ENCODE data around the gene SDC4. TPM values are rescaled to one million over a fixed set of nuclear protein-coding genes. Genes with fewer than 3 reads are reported as not detected.

Gene SDC4
- total and polyA plus RNA-seq, 9 of the 15 experiments (the other 6 are each of a cell fraction or from before 2014, with no cell fraction given), result 2.1 to 10.7 (median 6.3) TPM

DNA sequence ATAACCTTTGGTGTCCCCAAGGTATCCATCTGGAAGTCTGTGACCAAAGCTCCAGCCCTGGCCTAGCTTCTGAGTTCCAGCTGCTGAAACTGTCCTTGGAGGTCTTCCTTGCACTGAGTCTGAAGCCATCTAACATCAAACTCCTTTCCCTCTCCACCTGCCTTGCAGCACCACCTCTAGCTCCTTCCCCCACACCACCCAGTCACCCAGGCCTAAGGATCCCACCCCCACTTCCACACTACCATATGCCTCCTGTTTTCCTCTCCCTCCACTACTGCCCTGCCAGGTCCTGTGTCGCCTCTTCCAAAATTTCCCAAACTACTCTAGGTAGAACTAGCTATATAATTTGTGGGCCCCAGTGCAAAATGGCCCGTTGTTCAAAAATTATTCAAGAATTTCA, 29.3 kb downstream of the SDC4 start:
- no peak overlapping the region; the same call in 1 of the 2 replicates for H3K4me2 ChIP-seq (ENCODE audit: insufficient read depth, low read length)
- no peak overlapping the region for H2AFZ ChIP-seq (ENCODE audit: low read depth, low read length)

More for the DNA sequence above, 29.3 kb downstream of the SDC4 start:
- intact Hi-C loops (cut with micrococcal nuclease), result loop anchor here (10.0 kb wide), 1 partner anchor 226 kb away; the partner anchor contains the start of gene EPPIN
- ChIA-PET POLR2A (interaction anchor here (0.7 to 1.5 kb wide), 3 partner anchors 18 to 452 kb away, joined by 4 to 5 read pairs (median 4); no protein-coding TSS in a partner anchor), CTCF (ENCODE audit: low intra/inter-chr PET ratio) (interaction anchor here (0.6 to 2.3 kb wide), 9 partner anchors 12 to 573 kb away, joined by 3 to 23 read pairs (median 4); no protein-coding TSS in a partner anchor)
- in situ Hi-C loops (cut with MboI), result no loop called here
- no peak overlapping the region for H3K4me3 ChIP-seq
- no peaks in the 10 kb centered on the region for H3K9me1 ChIP-seq (ENCODE audit: control insufficient read depth, insufficient read depth, low read length)
- H3K4me1 ChIP-seq (replicated peaks in 1 of 2; ENCODE audit: control insufficient read depth in 2 of 2, insufficient read depth in 2 of 2, low read length in 2 of 2), result peaks cover 4 to 17% of the 10 kb centered on the region in 2 experiments; a peak in 4 of 5 replicates
- BruUV-seq (replicated peaks), result no TSS peak
- H3K9me3 ChIP-seq (replicated peaks; ENCODE audit: control insufficient read depth, insufficient read depth, low read depth, low read length), result no peaks in the 10 kb centered on the region
- no peak overlapping the region for H3K9ac ChIP-seq (ENCODE audit: insufficient read depth in 1 of 2, low read depth in 2 of 2, low read length in 2 of 2)
- ATAC-seq, result no peak
- no peaks in the 10 kb centered on the region for H3K36me3 ChIP-seq (ENCODE audit: control insufficient read depth, insufficient read depth, low read length)
- H4K20me1 ChIP-seq (replicated peaks; ENCODE audit: control insufficient read depth, insufficient read depth, low read length), result no peaks in the 10 kb centered on the region; the same call in 1 of the 2 replicates
- TF ChIP-seq ZSCAN29 (IDR thresholded peaks at IDR 0.05) (no peak), RBM17 (IDR thresholded peaks at IDR 0.05; ENCODE audit: borderline replicate concordance, low read depth, low read length) (no peak), MTA3 (IDR thresholded peaks at IDR 0.05; ENCODE audit: borderline replicate concordance) (no peak), ZNF57 (CRISPR knock-in tag; IDR thresholded peaks at IDR 0.05) (no peak), TCFL5 (CRISPR knock-in tag; conservative IDR thresholded peaks at IDR 0.05) (no peak), HNRNPUL1 (IDR thresholded peaks at IDR 0.05; ENCODE audit: low read length) (no peak), ZNF830 (CRISPR knock-in tag; IDR thresholded peaks at IDR 0.05) (no peak), ZBTB8A (IDR thresholded peaks at IDR 0.05; ENCODE audit: partially characterized antibody) (no peak), RFX7 (CRISPR knock-in tag; IDR thresholded peaks at IDR 0.05) (no peak), RBM15 (IDR thresholded peaks at IDR 0.05; ENCODE audit: insufficient read depth, low read length) (no peak), TAF15 (IDR thresholded peaks at IDR 0.05; ENCODE audit: low read depth, low read length) (no peak), ZNF707 (CRISPR knock-in tag; conservative IDR thresholded peaks at IDR 0.05) (no peak), NBN (IDR thresholded peaks at IDR 0.05; ENCODE audit: low read depth) (no peak)
- TF ChIP-seq, protein P1, sequence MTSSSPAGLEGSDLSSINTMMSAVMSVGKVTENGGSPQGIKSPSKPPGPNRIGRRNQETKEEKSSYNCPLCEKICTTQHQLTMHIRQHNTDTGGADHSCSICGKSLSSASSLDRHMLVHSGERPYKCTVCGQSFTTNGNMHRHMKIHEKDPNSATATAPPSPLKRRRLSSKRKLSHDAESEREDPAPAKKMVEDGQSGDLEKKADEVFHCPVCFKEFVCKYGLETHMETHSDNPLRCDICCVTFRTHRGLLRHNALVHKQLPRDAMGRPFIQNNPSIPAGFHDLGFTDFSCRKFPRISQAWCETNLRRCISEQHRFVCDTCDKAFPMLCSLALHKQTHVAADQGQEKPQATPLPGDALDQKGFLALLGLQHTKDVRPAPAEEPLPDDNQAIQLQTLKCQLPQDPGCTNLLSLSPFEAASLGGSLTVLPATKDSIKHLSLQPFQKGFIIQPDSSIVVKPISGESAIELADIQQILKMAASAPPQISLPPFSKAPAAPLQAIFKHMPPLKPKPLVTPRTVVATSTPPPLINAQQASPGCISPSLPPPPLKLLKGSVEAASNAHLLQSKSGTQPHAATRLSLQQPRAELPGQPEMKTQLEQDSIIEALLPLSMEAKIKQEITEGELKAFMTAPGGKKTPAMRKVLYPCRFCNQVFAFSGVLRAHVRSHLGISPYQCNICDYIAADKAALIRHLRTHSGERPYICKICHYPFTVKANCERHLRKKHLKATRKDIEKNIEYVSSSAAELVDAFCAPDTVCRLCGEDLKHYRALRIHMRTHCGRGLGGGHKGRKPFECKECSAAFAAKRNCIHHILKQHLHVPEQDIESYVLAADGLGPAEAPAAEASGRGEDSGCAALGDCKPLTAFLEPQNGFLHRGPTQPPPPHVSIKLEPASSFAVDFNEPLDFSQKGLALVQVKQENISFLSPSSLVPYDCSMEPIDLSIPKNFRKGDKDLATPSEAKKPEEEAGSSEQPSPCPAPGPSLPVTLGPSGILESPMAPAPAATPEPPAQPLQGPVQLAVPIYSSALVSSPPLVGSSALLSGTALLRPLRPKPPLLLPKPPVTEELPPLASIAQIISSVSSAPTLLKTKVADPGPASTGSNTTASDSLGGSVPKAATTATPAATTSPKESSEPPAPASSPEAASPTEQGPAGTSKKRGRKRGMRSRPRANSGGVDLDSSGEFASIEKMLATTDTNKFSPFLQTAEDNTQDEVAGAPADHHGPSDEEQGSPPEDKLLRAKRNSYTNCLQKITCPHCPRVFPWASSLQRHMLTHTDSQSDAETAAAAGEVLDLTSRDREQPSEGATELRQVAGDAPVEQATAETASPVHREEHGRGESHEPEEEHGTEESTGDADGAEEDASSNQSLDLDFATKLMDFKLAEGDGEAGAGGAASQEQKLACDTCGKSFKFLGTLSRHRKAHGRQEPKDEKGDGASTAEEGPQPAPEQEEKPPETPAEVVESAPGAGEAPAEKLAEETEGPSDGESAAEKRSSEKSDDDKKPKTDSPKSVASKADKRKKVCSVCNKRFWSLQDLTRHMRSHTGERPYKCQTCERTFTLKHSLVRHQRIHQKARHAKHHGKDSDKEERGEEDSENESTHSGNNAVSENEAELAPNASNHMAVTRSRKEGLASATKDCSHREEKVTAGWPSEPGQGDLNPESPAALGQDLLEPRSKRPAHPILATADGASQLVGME (CRISPR knock-in tag; IDR thresholded peaks at IDR 0.05), result no peak
- TF ChIP-seq, protein P2, sequence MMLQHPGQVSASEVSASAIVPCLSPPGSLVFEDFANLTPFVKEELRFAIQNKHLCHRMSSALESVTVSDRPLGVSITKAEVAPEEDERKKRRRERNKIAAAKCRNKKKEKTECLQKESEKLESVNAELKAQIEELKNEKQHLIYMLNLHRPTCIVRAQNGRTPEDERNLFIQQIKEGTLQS (IDR thresholded peaks at IDR 0.05), result no peak
- TF ChIP-seq, protein P2 (CRISPR knock-in tag; conservative IDR thresholded peaks at IDR 0.05), result no peak
- FAIRE-seq, result no peak
- no peaks in the 10 kb centered on the region for H3K79me2 ChIP-seq (ENCODE audit: control insufficient read depth, insufficient read depth, low read length)
- DNase-seq (ENCODE audit: extremely low read depth in 1 of 4, low spot score in 3 of 4), result no peak
- H3K27ac ChIP-seq (ENCODE audit: extremely low read depth, low read depth, low read length), result no peak overlapping the region
- WGBS (ENCODE audit: insufficient coverage, low coverage, missing lambda C conversion rate), result 0% methylated on average over 1 of the region's 2 CpGs
- H3K27me3 ChIP-seq (ENCODE audit: control insufficient read depth in 2 of 2, insufficient read depth in 2 of 2, low read length in 2 of 2), result peaks cover 10 to 25% of the 10 kb centered on the region in 2 experiments; a peak in 4 of 5 replicates

Data from K562 (cell line).